GM19351 (cell line): ENCODE data around the gene KNDC1.

Source experiments
- ATAC-seq: cut with Tn5 transposase; IDR thresholded peaks from one replicate; pipeline ENCODE4 v1.9.1; 2021; ENCODE audit warnings: mild to moderate bottlenecking, moderate library complexity; ENCODE audit not compliant: unreplicated experiment

Gene KNDC1

DNA sequence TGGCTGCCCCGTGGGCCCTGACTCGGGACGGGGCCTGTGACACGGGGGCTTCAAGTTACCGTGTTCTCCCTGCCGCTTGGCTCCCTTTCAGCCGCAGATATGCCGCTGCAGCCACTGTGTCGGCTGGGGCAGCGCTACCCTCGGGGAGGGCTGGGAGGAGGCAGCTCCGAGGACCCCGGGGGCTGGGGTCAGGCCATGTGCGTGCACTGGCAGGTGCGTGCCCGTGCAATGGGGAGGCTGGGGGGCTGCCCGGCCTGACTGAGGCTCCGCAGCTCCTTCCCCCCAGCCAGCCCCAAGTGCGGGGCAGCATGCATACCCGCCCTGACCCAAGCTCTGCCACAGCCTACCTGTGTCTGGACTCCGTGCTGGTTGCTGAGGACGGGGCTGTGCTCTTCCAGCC, 29.2 kb downstream of the KNDC1 start:
- ATAC-seq = no peak

GRCh38 chr10:133189726-133190125, 29.7 kb downstream of the KNDC1 start:
- ATAC-seq = no peak

DNA sequence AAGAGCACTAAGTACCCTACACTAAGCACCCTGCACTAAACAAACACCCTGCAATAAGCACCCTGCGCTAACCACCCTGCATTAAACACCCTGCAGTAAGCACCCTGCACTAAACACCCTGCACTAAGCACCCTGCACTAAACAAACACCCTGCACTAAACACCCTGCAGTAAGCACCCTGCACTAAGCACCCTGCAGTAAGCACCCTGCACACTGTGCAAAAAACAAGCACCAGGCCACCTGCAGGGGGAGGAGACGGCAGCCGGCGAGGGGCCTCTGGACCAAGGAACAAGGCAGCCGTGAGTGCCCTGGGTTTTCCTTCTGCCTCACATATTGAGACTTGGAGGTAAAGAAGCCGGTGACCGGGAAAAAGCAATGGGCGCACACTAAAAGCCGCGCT, 30.2 kb downstream of the KNDC1 start:
- no peak for ATAC-seq

- ATAC-seq = no peak
Observed at GRCh38 chr10:133191651-133192050, 31.6 kb downstream of the KNDC1 start.

DNA sequence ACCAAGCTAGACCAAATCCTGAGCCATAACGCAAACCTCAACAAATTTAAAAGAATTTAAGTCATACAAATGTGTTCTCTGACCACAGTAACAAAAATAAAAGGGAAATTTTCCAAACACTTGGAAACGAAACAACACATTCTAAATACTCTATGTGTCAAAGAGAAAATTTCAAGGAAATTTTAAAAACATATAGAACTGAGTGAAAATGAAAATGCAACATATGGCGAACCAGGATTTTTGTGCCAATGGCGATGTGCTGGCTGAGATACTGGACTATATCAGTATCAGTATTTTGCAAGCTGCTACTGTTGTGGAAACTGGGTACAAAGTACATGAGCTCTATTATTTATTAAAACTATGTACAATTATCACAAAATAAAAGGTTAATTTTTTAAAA, 34.1 kb downstream of the KNDC1 start:
- no peak for ATAC-seq

DNA sequence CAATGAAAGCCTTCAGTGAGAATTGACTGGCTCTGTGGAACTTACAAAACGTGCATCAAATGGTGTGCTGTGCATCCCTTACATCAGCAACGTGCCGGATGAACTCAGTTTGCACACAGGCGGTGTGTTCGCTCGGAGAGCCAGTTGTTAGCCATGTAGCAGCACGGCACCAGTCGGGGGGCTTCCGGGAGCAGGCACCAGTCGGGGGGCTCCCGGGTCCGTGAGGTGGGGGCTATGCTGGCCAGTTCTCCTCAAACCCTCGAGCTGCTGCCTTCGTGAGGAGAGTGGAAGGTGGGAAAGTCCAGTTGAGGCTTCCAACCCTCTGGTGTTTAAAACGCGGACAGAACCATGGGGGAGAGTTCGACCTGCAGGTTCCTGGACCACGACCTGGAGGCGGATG, 35.1 kb downstream of the KNDC1 start:
- ATAC-seq = no peak

DNA sequence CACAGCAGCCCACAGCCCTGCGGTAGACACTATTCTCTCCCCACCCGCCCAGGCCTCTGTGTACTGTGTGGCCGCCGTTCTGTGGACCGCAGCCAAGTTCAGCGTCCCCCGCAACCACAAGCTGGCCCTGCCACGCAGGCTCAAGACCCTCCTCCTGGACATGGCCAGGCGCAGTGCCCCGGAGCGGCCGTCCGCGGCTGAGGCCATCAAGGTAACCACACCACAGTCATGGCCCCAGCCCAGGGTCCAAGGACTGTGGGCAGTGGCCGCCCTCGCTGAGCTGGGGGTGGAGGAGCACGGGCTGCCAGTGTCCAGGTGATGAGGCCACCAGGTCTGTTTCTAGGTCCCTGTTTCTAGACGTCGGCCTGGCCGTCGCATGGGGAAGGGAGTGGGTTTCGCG, 35.6 kb downstream of the KNDC1 start:
- ATAC-seq = no peak

- ATAC-seq = no peak
Observed at GRCh38 chr10:133196221-133196915, 36.3 kb downstream of the KNDC1 start.

DNA sequence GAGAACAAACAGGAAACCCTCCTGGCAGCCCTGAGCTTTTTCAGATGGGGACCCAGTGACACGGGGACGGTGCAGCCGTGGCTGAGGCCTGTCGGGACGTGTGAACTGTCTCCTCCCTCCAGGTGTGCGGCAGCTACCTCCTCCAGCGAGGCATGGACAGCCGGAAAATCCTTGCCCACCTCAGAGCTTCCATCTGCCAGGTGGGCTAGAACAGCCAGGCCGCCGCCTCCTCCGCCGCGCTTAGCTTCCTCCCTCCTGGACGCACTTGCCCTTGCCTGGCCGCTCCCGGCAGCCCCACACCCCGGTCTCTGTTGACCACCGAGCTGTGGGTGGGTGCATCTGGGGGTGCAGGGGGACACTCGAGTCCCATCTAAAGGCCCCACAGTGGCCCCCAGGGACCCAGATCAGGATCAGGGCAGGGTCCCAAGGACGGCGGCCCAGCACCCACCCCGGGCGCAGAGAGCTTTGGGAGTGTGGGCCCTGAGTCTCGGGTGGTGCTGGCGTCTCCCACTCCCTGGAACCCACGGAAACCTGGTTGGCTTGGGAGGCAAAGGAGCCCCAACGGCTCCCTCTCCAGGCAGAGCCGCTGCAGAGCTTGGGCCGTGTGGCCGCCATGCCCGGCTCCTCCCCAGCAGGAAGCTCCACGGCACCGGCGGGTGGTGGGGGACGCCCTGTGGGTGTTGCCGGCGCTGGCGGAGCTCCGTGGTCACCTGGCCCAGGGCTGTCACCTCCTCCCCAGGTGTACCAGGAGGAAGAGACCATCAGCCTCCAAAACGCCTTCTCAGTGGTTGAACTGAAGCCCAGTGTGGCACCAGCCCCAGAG, 37.1 kb downstream of the KNDC1 start:
- no peak for ATAC-seq

DNA sequence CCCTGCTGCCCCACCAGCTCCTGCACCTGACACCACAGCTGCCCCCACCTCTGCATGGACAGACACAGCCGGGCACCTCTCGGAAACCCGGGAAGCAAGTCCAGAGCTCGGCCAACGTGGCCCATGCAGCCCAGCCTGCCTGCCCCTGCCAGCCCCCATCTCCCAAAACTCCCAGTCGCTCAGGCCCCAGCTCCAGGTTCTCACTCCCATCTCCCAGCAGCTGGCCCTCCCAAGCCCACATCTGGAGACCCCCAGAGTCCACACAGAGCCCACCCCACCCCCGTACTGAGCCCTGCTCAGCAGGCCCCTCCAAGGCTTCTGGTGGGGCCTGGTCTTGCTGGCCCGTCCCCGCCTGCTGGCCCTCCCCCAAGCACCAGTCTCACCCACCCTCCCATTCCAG, 37.8 kb downstream of the KNDC1 start:
- no peak for ATAC-seq

GRCh38 chr10:133198206-133198605, 38.2 kb downstream of the KNDC1 start:
- no peak for ATAC-seq

DNA sequence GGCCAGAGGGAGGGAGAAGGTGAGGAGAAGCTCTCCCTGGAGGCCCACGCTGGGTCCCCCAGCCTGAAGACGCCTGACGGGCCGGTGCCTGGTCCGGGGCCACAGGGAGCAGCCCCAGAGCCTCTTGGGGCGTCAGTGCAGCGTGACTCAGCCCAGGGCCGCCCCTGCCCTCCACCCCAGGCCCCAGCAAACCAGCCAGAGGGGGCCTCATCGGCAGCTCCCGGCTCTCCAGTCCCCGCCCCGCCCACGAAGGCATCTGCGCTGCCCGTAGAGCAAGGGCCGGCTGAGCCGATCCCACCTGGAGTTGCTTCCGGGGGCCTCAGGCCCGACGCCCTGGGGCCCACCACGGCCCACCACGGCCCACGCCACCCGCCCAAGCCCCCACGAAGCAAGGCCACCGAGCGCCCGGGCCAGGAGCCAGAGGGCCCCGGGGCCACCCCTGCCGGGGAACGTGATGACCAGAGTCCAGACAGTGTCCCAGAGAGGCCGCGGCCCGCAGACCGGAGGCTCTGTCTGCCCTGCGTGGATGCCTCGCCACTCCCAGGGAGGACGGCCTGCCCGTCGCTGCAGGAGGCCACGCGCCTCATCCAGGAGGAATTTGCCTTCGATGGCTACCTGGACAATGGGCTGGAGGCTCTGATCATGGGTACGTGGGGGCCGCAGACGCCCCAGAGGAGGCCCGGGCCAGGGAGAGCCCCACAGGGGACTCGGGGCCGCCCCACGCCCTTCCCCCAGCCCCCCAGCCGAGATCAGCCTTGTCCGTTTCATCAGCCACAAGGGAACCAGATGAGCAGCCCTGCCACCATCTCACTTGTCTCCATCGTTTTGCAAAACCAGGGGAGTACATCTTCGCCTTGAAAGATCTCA, 38.8 kb downstream of the KNDC1 start:
- no peak for ATAC-seq

GRCh38 chr10:133199488-133199885, 39.5 kb downstream of the KNDC1 start:
- ATAC-seq = no peak

GRCh38 chr10:133199992-133200611, 40.1 kb downstream of the KNDC1 start:
- no peak for ATAC-seq

- ATAC-seq = no peak
Observed at GRCh38 chr10:133200621-133201031, 40.6 kb downstream of the KNDC1 start.

GRCh38 chr10:133201151-133201947, 41.3 kb downstream of the KNDC1 start:
- no peak for ATAC-seq

DNA sequence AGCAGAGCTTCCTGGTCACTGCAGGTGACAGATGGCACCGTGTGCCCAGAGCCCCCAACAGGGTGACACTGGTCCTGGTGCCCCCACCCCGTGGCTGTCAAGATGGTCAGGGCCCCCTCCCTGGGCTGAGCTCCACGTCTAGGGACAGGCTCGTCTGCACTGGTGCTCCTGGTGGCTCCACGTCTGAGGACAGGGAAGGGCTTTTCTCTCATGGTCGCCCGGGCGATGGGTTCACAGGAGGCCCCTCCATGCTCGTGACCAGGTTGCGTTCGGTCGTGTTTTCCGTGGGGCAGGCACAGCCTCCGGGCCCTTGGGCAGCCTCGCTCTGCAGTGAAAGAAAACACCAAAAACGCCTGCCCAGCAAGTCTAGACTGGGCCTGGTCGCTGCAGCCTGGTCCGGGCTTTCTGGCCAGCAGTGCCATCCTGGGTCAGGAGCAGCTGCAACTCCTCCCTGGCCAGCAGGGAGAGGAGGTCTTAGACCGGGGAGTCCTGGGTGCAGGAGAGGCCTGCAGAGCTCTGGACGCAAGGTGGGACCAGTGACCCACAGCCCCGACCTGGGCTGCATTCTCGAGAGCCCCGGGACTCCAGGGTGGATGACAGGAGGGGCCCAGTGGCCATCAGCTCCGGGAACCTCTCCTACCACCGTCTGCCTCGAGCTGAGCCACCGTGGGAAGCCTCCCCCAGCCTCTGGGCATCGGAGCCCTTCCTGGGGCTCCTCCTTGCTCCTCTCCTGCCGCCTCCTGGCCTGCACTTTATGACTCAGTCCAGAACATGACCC, 42.1 kb downstream of the KNDC1 start:
- ATAC-seq = no peak

DNA sequence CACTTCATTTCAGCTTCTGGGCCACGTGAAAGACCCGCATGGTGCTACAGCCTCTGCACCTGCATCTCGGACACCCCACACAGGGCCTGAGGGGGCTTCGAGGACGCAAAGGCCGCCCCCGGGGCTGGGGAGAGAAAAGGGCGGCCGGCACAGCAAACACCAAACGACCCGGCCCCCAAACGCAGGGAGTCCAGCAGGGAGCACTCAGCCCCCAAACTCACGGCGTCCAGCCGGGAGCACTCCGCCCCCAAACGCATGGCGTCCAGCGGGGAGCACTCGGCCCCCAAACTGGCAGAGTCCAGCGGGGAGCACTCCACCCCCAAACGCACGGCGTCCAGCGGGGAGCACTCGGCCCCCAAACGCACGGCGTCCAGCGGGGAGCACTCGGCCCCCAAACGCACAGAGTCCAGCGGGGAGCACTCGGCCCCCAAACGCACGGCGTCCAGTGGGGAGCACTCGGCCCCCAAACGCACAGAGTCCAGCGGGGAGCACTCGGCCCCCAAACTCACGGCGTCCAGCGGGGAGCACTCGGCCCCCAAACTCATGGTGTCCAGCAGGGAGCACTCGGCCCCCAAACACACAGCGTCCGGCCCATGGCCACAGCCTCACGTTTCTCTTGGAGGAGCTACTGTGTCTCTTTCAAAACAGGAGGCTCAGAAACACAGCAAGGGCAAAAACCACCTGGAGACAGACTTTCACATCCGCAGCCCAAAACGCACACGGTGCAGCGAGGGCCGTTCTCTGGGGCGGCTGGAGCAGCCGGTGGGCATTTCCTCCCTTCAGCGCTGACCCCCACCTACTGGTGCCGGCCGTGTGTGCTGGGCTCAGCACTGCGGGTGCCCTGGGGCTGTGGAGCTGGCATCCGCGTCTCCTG, 43.0 kb downstream of the KNDC1 start:
- ATAC-seq = no peak
